Measurements from ENCODE around the gene NPRL2.
A peak's percentile ranks its signal among the peaks of the same experiment; 100 is the strongest.

Gene NPRL2

DNA sequence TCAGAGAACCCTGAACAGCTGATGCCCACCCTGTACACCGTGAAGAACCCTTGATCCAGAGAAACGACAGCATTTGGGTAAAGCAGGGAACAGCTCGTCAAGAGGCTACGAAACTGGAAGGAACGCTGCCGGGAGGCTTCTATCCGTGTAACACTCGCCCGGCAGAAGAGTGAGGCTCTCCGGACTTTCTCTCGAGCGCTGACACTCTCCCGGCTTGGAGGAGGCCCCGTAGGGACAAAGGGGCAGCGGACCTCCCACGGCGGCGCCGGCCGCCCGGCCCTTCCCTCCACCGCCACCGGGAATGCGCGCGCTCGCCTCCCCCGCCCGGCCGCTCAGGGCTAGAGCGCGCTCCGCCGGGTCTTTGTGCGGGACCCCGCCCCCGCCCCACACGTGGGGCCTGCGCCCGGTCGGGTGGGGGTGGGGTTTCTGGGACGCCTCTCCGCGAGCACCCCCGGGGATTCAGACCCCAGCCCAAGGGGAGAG is 29.7 kb downstream of the NPRL2 start:
- TF ChIP-seq CTCF (IDR thresholded peaks at IDR 0.05; ENCODE audit: low read depth, low read length) = no peak

DNA sequence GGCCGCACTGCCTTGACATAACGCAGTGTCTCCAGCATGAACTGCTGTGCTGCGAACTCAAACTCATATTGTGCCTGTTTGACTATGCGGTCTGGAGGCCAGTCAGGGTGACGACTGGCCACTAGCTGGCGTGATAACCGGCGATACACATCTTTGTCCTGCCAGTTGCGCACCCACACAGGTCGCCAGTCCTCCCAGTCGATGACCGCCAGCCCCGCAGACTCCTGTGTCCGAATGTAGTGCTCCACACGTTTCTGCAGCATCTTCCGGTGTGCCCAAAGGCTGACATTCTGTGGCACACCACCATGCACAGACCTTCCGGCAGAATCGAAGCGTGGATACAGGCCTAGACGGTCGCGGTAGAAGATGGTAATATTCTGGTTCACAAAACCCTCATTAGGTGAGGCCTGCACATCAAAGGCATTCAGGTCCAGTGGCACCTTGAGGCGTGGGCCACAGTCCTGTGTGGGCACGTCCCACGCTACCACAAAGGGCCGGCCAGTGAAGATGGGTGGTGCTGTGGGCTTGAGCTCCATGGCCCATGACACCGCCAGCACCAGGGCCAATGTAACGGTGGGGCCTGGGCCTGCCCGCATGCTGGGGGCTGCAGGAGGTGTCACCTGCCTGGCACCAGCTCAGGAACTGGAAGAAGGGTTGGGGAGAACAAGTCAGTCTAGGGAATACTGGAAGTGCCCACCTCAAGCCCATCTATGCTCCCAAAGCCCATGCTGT is 30.5 kb downstream of the NPRL2 start:
- H3K4me3 ChIP-seq (ENCODE audit: low read depth, low read length) = peak overlapping the region; percentile 73
- no peak for TF ChIP-seq CTCF (IDR thresholded peaks at IDR 0.05; ENCODE audit: low read depth, low read length)

More for the DNA sequence above, 29.7 kb downstream of the NPRL2 start:
- peak overlapping the region; percentile 73 for H3K4me3 ChIP-seq (ENCODE audit: low read depth, low read length)

- H3K4me3 ChIP-seq (ENCODE audit: low read depth, low read length) = no peak overlapping the region
- no peak for TF ChIP-seq CTCF (IDR thresholded peaks at IDR 0.05; ENCODE audit: low read depth, low read length)
These were observed 31.2 kb downstream of the NPRL2 start for GRCh38 chr3:50319181-50319893.

GRCh38 chr3:50318615-50319014 is 32.0 kb downstream of the NPRL2 start:
- TF ChIP-seq CTCF (IDR thresholded peaks at IDR 0.05; ENCODE audit: low read depth, low read length) = no peak

GRCh38 chr3:50318163-50318562 is 32.4 kb downstream of the NPRL2 start:
- H3K4me3 ChIP-seq (ENCODE audit: low read depth, low read length) = no peak overlapping the region
- TF ChIP-seq CTCF (IDR thresholded peaks at IDR 0.05; ENCODE audit: low read depth, low read length) = no peak

More at GRCh38 chr3:50318615-50319014, 32.0 kb downstream of the NPRL2 start:
- H3K4me3 ChIP-seq (ENCODE audit: low read depth, low read length) = no peak overlapping the region

DNA sequence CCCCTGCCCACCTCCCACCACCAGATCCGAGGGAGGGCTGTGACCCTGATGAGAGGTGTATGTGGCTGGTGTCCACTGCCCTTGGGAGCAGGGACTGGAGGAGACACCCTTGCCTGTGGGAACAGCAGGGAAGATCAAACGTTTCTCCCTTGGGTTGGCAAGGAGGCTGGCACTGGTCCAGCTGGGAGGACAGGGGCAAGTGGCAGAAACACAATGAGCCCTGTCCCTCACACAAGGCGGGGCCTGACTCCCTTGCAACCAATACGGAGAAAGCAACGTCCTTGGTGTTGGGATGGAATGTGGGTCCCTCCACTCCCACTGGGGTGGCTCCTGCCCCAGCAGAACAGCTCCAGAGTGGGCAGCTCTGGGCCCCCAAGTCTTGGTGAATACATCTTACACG is 33.3 kb downstream of the NPRL2 start:
- H3K4me3 ChIP-seq (ENCODE audit: low read depth, low read length) = no peak overlapping the region
- no peak for TF ChIP-seq CTCF (IDR thresholded peaks at IDR 0.05; ENCODE audit: low read depth, low read length)

GRCh38 chr3:50316657-50317242 is 33.8 kb downstream of the NPRL2 start:
- TF ChIP-seq CTCF (IDR thresholded peaks at IDR 0.05; ENCODE audit: low read depth, low read length) = no peak
- H3K4me3 ChIP-seq (ENCODE audit: low read depth, low read length) = no peak overlapping the region
